Stimulated activated CD8-positive, alpha-beta memory T cell treated with anti-CD3 and anti-CD28 coated beads, Interleukin-7, amount 100 ng/mL, for 48 hours (primary cell): ENCODE data around the gene LMBR1.

ENCODE experiments used
- DNase-seq, 2 donors: peaks; one replicate each; pipeline ENCODE4 v3.0.0-alpha.2; 2020; ENCODE audit warnings: low read depth in 1 of 2; ENCODE audit errors: extremely low read depth in 1 of 2

Gene LMBR1

DNA sequence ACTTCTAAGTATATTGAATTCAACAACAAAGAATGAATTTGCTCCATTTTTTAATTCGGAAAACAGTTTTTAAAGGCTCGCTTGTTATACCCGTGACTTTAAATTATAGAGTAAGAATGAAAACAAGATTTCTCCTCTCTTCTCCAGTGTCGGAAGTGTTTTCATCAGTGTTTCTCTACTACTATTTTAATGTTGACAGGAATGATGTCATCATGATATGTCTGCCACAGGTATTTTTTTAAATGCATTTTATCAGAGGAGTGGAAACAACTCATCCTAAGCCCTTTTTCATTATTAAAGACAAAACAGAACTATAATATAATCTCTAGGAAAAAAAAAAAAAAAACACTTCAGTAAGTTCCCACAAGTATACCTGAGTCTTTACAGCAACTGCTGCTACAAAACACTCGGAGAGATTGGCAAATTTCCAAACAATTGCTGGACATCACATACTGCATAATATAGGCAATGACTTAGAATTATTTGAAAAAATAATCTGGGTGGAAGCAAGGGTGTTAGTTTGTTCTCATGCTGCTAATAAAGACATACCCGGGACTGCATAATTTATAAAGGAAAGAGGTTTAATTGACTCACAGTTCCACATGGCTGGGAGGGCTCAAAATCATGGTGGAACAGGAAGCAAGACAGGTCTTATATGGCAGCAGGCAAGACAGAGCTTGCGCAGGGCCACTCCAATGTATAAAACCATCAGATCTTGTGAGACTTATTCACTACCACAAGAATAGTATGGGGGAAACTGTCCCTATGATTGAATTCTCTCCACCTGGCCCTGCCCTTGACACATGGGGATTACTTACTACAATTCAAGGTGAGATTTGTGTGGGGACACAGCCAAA is 257.2 kb downstream of the LMBR1 start:
- no peak for DNase-seq

DNA sequence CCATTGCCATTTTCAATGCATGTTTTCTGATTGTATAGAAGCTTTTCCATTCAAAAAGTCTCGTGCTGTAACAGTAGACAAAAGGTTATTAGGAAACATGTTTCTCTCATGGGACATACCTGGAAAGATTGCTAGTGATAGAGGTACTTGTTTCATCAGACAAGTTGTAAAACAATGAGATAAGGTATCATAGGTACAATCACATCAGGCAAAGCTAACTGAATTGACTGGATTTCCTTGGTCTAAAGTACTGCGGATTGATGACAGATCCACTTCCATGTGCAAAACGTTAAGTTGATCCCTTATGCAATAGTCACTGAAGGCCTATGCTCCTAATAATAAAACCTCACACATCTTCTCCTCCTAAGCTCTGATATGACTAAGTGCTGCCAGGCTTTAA is 258.9 kb downstream of the LMBR1 start:
- DNase-seq = no peak

DNA sequence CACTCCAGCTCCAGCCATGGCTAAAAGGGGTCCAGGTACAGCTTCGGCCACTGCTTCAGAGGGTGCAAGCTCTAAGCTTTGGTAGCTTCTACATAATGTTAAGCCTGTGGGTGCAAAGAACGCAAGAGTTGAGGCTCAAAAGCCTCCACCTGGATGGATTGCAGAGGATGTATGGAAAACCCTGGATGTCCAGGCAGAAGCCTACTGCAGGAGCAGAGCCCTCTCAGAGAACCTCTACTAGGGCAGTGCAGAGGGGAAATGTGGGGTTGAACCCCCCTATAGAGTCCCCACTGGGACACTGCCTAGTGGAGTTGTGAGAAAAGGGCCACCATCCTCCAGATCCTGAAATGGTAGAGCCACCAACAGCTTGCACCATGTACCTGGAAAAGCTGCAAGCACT is 263.1 kb downstream of the LMBR1 start:
- no peak for DNase-seq

DNA sequence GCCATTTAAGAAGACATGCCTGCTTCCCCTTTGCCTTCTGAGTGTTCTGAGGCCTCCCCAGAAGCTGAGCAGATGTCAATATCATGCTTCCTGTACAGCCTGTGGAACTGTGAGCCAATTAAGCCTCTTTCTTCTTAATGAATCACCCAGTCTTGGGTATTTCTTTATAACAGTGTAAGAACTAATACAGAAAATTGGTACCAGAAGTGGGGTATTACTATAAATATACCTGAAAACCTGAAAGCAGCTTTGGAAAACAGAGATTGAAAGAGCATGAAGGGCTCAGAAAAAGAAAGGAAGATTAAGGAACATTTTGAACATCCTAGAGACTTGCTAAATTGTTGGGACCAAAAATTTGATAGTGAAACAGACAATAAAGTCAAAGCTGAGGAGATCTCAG is 264.4 kb downstream of the LMBR1 start:
- no peak for DNase-seq
